Measurements from ENCODE around the gene RNF125.
"Not testable (repeated sequence)": the region's sequence is repeated elsewhere in the genome, so short reads cannot be mapped to it uniquely, and the experiment has no call there.

Gene RNF125

DNA sequence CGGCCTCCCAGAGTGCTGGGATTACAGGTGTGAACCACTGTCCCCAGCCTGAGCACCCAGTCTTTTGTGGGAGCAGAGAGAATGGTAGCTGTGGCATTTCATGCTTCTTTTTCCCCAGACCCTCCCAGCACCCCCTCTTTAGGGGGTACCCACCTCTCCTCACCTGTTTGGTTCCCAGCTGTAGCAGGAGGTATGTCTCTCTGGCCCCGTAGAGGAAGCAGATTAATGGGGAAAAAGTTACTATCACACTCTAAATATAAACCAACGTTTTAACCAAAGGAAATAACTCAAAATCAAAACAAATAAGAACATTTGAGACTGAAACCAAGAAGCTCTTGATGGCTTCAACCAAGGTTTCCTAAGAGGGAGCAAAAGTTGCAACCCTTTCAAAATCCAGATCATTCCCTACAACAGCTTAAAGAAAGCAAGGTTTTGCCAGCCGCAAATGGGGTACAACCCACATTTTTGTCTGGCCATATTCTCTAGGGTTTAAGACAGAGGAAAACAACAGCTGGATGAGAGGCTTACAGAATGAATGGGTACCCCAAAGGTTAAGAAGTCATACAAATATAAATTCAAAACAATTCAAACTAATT is 8.0 kb downstream of the RNF125 start:
- FAIRE-seq = no peak

DNA sequence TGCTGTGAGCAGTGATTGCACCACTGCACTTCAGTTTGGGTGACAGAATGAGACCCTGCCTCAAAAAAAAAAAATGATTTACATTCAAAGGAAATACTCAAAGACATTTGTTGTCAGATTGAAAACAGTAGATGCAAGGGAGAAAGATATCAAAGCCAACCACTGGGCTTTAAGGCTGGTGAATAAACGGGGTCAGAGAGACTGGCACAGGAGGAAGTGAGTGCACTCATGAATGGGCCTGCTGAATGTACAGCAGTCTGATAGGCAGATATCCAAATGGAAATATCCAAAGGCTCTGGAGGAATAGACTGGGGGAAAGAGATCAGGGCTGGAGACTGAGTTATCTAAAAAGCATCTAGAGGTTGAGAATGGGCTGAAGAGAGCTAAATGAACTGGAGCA is 10.9 kb downstream of the RNF125 start:
- FAIRE-seq = no peak

DNA sequence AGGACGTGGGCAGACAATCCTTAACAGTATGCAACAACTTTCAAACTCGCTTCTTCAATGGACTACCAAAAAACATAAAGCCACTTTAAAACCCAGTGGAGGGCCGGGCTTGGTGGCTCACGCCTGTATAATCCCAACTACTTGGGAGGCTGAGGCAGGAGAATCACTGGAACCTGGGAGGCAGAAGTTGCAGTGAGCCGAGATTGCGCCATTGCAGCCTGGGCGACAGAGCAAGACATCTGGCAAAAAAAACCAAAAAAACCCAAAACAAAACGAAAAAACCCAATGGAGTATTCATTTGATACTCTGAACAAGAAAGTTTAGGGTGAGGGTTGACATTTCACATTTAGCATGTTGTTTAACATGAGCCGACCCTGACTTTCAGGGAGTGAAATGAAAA is 14.0 kb downstream of the RNF125 start:
- no peak for FAIRE-seq

DNA sequence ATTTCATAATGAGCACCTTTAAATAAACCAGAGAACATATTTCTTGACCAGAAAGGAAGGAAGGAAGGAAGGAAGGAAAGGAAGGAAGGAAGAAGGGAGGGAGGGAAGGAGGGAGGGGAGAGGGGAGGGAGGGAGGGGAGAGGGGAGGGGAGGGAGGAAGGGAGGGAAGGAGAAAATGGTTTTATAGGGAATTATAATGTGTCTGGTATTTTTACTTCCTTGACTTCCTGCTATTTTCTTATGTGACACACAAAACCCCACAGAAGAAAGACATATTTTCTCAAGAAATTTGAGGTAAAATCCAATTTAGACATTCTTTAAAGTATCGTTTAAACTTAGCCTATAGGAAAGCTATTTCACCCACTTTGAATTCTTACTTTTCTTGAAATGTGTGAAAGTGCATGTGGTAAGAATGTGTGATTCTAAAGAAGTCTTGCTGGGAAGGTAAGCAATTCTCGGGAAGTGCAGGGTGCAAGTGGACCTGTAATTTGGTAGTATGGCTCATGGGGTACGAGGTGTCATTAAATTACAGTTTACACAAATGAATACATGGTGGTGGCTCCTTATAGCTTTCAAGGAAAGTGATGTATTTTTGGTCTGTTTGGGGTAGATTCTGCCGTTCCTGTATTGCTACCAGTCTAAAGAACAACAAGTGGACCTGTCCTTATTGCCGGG is 18.0 kb downstream of the RNF125 start:
- FAIRE-seq = no peak

DNA sequence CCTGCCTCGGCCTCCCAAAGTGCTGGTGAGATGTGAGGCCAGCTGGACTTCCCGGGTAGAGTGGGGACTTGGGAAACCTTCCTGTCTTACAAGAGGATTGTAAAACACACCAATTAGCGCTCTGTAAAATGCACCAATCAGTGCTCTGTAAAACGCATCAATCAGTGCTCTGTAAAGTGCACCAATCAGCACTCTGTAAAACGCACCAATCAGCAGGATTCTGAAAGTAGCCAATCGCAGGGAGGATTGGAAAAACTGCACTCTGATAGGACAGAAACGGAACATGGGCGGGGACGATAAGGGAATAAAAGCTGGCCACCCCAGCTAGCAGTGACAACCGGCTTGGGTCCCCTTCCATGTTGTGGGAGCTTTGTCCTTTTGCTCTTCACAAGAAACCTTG is 19.0 kb downstream of the RNF125 start:
- FAIRE-seq = no peak

DNA sequence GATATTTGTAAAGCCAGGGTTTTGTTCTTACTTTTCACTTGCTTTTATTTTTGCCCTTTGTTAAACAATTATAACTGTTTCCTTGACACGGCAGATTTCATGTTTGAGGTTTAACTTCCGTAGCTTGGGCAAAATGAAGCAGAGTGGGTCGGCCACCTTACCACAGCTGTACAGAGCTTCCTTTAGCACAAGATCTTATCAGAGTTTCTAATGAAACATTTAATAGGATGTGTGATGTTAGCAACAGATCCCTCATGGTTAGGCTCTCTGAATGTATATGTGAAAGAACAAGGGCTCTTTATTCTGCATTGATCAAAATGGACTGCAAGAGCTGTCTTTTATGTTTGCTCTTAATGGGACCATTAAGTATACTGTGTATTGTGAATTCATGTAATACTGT is 22.3 kb downstream of the RNF125 start:
- FAIRE-seq = no peak

DNA sequence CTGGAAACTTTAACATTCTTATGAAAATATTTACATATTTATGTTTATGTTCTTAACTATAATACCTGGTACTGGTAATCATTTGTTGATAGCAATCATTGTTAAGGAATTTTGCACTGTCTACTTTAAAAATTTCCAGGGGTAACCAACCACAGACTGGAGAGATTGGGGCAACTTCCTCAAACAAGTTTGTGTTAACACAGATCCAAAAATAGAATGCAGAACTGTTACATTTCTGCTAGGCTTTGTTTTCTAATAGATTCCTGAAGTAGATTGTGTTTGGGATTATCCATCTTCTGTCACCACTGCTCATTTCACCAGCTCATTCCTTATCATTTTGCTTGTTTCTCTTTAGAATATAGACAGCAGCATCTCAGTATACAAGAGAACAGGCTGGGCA is 23.7 kb downstream of the RNF125 start:
- FAIRE-seq = no peak

DNA sequence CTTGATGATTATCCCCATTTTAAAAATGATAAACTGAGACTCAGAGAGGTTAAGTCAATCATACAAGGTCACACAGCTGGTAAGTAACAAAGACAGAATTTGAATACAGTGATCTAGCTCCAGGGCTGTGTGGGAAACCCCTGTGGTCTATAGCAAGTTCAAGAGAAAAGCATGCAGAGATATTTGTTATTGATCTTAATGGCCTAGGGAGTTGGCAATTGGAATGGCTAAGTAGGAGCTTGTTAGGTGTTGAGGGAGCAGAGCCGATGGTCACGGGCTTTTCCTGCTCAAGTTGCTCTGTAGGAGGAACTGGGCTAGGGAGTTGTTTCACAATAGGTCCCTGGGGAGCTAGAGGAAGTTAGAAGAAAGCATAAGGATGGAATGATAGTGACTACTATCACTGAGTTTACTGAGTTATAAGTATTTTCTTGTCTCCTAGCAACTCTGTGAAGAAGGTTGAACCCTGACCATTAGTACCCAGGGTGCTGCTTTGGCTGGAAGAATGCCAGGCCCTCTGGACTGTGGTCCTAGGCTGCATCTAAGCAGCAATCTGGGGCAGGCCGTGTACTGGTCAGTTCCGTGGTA is 30.0 kb downstream of the RNF125 start:
- no peak for FAIRE-seq

DNA sequence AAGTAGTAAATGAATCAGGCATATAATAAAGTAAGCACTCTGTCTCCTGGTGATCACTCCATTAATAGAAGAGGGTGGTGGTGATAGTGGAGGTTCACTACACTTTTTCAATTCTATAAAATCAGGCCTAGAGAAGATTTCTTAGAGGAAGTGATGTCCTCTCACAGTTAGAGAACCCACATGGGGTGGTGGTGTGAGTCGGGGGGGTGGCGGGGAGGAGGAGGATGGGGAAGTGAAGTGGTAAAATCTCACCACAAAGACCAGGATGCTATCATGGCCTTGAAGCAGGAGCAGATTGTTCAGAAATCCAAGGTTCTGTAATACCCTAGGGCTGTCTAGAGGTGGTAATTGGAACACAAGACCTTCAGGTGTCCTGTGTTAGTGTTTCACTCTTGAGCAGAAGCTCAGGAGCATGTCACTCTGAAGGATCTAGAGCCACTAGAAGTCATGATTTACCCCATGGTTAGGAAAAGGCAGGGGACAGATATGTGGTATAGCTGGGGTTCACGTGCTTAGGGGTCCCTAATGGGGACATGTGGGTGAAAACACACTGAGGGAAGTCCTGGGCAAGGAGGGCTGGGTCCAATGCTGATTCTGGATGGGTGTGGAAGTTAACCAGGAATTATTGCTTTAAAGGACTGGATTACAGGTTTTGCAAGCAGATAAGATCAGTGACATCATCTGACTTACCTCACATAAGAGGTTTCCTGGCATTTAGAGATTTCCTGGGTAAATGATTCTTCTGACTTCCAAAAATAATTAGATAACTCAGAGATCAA is 31.0 kb downstream of the RNF125 start:
- FAIRE-seq = peak; percentile 30

DNA sequence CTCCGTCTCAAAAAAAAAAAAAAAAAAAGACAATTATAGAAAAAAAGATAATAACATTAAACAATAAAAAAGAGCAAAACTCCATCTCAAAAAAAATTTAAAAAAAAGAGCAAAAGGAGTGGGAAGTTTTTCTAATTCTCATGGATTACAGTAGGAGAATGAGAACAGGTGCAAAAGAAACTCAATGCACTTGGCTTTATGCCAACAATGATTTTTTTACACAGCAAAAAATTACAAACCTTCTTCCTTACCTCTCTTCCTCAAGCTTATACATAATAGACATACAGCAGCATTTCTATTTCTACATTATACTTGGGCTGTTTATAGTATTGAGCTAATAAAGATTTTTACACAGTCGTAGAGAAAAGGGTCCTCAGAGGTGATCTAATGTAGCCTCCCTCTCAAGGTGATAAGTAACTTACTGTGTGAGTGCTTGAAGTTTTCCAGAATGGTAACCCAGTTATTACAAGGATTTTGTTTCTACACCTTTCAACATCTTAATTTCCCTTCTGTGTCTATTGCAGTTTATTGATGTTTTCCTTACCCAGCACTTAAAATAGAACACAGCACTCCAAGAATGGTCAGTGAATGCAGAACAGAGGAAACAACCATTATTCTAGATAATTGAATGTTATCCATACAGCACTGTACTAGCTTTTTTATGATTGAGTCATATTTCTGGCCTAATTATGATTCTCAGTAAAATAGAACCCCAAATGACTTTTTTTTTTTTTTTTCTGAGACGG is 38.2 kb downstream of the RNF125 start:
- FAIRE-seq = no peak

DNA sequence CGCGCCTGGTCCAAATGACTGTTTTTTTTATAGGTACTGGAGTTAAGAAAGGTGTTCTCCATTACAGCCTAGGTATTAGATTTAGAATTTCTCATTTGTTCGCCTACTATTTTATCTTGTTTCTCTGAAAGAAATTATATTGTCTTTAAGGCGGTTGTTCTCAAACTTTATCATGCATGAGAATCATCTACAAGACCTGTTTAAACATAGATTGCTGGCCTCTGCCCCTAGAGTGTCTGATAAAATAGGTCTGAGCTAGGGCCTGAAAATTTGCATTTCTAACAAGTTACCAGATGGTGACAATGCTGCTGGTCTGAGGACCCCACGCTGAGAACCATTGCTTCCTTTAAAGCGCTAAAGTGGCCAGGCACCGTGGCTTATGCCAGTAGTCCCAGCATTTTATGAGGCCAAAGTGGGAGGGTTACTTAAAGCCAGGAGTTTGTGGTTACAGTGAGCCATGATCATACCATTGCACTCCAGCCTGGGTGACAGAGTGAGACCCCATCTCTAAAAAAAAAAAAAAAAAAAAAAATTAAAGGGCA is 39.1 kb downstream of the RNF125 start:
- FAIRE-seq = no peak

DNA sequence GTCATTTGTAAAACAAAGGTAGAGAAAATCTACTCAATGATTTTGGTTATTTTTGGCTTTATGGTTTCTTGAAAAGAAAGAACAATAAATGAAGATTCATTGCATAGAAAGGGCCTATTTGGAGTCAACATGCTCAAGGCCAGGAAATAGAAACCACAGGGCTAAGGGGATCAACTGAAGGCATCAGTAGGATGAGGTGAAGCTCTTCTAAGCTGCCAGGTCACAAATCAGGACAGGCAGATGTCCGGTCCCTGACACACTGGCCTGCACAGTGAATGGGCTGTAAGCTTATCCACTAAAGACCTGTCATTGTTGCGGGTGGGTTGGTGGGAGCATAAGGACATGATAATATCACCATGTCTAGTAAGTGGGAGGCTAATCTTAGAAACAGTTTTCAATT is 41.4 kb downstream of the RNF125 start:
- no peak for FAIRE-seq

DNA sequence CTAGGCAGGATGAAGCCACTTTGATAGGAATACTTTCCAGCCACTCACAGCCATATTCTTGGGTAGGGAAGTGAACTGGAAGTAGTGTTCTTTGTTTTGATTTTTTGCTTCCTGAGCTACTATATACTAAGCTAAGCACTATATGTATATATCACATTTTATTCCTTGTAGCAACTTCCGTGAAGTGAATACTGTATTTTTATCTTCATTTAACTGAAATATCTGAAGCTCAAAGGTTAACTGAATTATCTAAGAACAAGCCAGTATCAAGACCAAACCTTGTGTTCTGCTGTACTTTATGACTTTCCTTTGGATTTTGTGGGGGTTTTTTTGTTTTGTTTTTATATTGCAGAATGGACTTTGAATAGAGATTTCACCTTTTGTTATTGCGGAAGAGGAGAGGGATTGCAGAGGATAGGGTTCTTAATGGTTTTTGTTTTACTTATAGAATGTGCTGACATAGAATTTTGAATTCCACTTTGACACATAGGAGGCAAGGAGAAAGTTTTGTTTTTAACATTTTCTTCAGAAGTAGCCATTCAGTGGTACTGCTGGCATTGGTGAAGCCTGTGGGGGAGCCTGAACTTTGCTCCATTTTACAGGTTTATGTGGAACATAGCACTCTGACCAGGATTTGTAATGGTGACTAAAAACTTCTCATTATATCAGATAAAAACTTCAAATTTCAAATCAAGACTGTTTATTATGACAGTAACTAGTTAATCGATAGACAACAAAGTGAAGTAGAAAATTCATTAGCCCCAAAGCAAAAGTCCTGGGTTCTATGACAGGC is 48.9 kb downstream of the RNF125 start:
- FAIRE-seq = no peak

DNA sequence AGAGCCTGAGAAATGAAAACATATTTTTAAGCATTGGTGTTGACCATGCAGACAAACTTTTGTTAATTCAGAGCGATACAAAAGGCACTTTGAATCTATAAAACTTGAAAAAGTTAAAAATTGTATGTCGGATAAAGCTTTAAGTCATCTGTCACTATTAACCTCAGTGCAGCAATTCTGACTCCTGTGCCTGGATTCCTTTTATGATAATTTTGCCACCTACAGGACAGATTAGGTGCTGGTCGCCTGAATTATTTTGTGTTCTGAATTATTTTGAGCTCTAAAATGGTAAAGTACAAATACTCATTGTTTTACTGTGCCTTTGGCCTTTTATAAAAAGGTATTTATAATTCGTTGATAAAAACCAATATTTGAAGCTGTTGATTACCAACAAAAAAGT is 53.7 kb downstream of the RNF125 start:
- peak; percentile 30 for FAIRE-seq

DNA sequence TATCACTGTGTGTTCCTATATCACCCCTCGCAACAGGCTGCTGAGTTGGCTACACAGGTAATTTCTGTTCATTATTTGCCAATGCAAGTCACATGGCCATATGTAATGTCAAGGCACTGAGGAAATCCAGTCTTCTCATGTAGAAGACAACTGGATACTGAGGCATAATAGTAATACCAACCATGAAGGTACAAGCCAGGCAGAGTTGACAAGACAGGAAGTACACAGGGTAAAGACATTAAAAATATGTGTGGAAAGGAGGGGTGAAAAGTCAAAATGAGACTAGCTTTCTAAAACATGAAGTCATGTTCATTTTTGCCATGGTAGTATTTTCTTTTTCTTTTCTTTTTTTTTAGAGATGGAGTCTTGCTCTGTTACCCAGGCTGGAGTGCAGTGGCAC is 55.6 kb downstream of the RNF125 start:
- no peak for FAIRE-seq

DNA sequence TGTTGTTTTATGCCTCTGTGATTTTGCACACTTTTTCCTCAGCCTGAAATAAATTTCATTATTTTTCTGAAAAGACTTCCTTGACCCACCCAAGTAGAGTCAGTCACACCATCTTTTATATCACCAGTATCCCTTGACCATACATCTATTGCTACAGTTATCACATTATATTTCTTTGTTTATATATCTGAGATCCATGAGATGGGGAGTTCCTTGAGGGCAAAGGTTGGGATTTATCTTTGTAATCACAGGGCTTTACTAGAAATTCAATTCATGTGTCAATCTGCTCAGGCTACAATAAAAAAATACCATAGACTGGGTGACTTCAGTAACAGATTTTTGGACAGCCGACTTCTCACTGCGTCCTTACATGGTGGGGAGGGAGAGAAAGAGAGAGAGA is 60.2 kb downstream of the RNF125 start:
- no peak for FAIRE-seq

DNA sequence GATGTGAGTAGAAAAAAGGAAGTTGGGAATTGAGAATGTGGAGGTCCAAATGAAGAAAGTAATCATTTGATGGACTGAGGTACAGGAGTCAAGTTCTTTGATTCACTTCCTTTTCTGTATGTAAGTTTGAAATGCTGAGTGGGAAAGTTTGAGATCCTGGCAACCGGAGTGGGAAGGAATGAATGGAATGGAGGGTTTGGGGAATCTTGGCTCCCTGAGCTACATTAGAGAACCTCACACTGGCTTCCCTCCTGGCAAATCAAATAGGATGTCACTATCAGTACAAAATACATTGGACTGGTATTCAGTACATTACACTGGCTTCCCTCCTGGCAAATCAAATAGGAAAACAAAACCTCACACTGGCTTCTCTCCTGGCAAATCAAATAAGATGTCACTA is 63.3 kb downstream of the RNF125 start:
- FAIRE-seq = no peak

DNA sequence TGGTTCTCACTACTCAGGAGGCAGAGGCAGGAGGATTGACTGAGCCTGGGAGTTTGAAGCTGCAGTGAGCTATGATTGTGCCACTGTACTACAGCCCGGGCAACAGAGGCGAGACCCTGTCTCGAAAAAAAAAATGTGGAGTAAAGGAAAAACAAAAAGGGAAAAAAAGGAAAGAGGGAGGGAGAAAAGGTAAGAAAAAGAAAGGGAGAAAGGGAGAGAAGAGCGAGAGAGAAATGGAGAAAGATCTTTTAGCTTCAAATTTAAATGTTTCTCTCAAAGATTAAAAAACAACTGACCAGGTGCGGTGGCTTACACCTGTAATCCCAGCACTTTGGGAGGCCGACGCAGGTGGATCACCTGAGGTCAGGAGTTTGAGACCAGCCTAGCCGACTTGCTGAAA is 65.2 kb downstream of the RNF125 start:
- FAIRE-seq = no peak

DNA sequence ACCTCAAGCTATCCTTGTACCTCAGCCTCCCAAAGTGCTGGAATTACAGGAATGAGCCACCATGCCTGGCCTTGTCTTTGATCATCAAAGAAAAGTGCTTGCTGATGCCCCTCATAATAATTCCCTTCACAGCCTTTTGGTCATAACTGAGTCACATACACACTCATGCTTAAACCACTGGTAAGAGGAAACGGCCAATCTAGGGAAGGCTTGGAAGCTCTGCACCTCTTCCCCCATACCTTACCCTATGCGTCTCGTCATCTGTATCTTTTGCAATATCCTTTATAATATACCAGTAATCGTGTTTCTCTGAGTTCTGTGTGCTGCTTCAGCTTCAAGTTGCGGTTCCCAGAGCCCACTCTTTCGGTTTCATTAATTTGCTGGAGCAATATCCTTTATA is 68.3 kb downstream of the RNF125 start:
- FAIRE-seq = no peak

DNA sequence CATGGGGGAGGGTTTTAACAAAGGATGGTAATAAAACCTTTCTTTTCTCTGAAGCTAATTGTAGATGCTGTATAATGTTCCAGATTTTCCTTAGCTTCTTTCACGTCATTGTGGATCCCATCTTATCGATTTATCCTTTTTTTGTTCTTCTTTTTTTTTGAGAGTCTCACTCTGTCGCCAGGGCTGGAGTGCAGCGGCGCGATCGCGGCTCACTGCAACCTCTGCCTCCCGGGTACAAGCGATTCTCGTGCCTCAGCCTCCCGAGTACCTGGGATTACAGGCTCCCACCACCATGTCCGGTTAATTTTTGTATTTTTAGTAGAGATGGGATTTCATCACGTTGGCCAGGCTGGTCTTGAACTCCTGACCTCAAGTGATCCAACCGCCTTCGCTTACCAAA is 72.2 kb downstream of the RNF125 start:
- not testable (repeated sequence) for FAIRE-seq

DNA sequence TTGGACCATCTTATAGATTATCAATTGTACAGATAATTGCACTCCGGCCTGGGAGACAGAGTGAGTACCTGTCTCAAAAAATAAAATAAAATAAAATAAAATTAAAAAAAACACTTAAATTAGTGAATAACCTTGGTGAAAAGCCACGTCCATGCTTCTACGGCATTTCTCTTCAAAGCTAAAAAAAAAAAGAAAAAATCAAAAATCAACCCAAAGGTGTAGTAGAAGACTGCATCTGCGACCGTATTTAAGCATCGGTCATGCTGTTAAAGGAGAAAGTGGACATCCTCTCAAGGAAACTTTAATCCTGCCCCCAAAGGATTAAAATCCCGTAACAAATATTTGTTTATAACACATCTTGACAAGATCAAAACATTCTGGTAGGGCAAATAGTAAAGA is 72.7 kb downstream of the RNF125 start:
- FAIRE-seq = peak; percentile 62

All from islet of Langerhans (tissue), 1 donor.